ENCODE measurements around the gene RMC1.

DNA sequence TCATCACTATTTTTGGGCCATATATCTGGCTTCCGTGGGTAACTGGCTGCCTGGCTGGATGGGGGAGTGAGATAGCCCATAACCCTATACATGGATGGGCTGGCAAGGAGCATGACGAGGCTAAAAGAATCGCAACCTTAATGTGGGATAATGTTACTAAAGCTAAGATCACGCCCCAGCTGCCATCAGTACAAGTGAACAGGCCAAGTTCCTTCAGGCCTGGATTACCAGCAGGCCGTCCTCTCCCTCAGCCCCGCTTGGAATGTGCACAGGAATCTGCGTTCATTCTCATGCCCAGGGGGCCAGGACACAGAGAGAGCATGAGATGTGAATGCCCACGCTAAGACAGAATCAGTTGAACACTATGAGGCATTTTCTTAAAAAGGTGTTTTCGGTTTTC lies 34.7 kb downstream of the RMC1 start:
- no peak for TF ChIP-seq POLR2A (IDR thresholded peaks at IDR 0.05; ENCODE audit: low read length)
- TF ChIP-seq GATA1 (IDR thresholded peaks at IDR 0.05; ENCODE audit: low read depth, low read length) = no peak

All from erythroblast (primary cell).